Endothelial cell of umbilical vein (primary cell): ENCODE measurements around the gene ADAMTSL2. TPM values are rescaled to one million over a fixed set of nuclear protein-coding genes. Genes with fewer than 3 reads are reported as not detected.

ENCODE experiments used
- BruUV-seq: library from RNA; stranded (reverse); fragments of 400-500 nt; replicated peaks from 2 replicates; lab custom pipeline; 2021; lab: Mats Ljungman, UMichigan
- CTCF ChIA-PET: fragments of 300-600, 350-600 bp; sonication (Branson Sonifier 250); formaldehyde crosslinking; loops from one replicate; lab custom pipeline; 2021; ENCODE audit warnings: antibody characterized with exemption, inconsistent platforms; lab: Charles Lee
- POLR2A ChIA-PET: fragments of 300-600, 350-600 bp; sonication (Branson Sonifier 250); formaldehyde crosslinking; loops from one replicate; lab custom pipeline; 2021; ENCODE audit warnings: antibody characterized with exemption, inconsistent platforms; lab: Charles Lee
- DNase-seq: peaks from one replicate; pipeline ENCODE4 v3.0.0-alpha.2; 2011; ENCODE audit warnings: low read depth, low spot score
- FAIRE-seq: peaks from 2 replicates; lab custom pipeline; 2011; peaks lifted over from hg19 to GRCh38; lab: Jason Lieb, UNC
- H2AFZ ChIP-seq: 2 replicates; pipeline ENCODE4 v1.6.0; 2012; ENCODE audit warnings: low read depth, low read length, control low read depth, inconsistent platforms
- H3K27ac ChIP-seq: 2 replicates; pipeline ENCODE4 v1.5.1; 2011; ENCODE audit warnings: low read depth, mild to moderate bottlenecking, control low read depth, low read length, moderate library complexity; ENCODE audit not compliant: insufficient read depth
- H3K27me3 ChIP-seq, 2 experiments: 2 replicates each; pipeline versions ENCODE4 v1.6.0 to v1.6.1; 2011; ENCODE audit warnings: low read length in 2 of 2, mixed read lengths in 1 of 2; ENCODE audit not compliant: control insufficient read depth in 2 of 2, insufficient read depth in 2 of 2
- H3K36me3 ChIP-seq, 2 experiments: 2 replicates in 1 of 2; 3 replicates in 1 of 2; pipeline ENCODE4 v1.5.1; 2011; ENCODE audit warnings: low read length in 2 of 2, mild to moderate bottlenecking in 1 of 2, moderate library complexity in 1 of 2; ENCODE audit not compliant: control insufficient read depth in 2 of 2, insufficient read depth in 2 of 2; ENCODE audit errors: extremely low read depth in 1 of 2
- H3K4me1 ChIP-seq: 3 replicates; pipeline ENCODE4 v1.5.1; 2011; ENCODE audit warnings: mild to moderate bottlenecking, low read length; ENCODE audit not compliant: control insufficient read depth, insufficient read depth; ENCODE audit errors: extremely low read depth
- H3K4me2 ChIP-seq: 2 replicates; pipeline ENCODE4 v1.6.1; 2011; ENCODE audit warnings: low read length, control low read depth, mixed read lengths; ENCODE audit not compliant: insufficient read depth
- H3K4me3 ChIP-seq, 3 experiments: fragments of 200-600 bp in 1 of 3; sonication (generic), shearing (Covaris generic) in 1 of 3; replicated peaks in 1 of 3; 2 replicates each; pipeline ENCODE4 v1.5.1; 2011 to 2016; ENCODE audit warnings: control low read depth in 3 of 3, low read length in 3 of 3, mild to moderate bottlenecking in 2 of 3, inconsistent platforms in 1 of 3, low read depth in 1 of 3, moderate library complexity in 1 of 3; ENCODE audit not compliant: insufficient read depth in 1 of 3
- H3K79me2 ChIP-seq: 2 replicates; pipeline ENCODE4 v1.6.0; 2012; ENCODE audit warnings: low read length, inconsistent platforms; ENCODE audit not compliant: control insufficient read depth, insufficient read depth
- H3K9ac ChIP-seq: replicated peaks from 2 replicates; pipeline ENCODE3; 2011; ENCODE audit warnings: low read length, control low read depth; ENCODE audit not compliant: insufficient read depth; ENCODE audit errors: extremely low read depth
- H3K9me1 ChIP-seq: replicated peaks from 3 replicates; pipeline ENCODE4 v1.6.0; 2011; ENCODE audit warnings: mild to moderate bottlenecking, low read length; ENCODE audit not compliant: control insufficient read depth, insufficient read depth; ENCODE audit errors: extremely low read depth
- H3K9me3 ChIP-seq: replicated peaks from 2 replicates; pipeline ENCODE4 v1.5.1; 2012; ENCODE audit warnings: low read length, inconsistent platforms; ENCODE audit not compliant: control insufficient read depth, insufficient read depth
- H4K20me1 ChIP-seq: replicated peaks from 2 replicates; pipeline ENCODE3; 2011; ENCODE audit warnings: mild to moderate bottlenecking, low read length; ENCODE audit not compliant: control insufficient read depth, insufficient read depth; ENCODE audit errors: extremely low read depth
- EZH2 ChIP-seq: IDR thresholded peaks from 2 replicates; pipeline ENCODE4 v1.6.1; 2012; ENCODE audit warnings: borderline replicate concordance, low read depth, mild to moderate bottlenecking, moderate library complexity, low read length, inconsistent platforms; ENCODE audit not compliant: severe bottlenecking
- MYC ChIP-seq: IDR thresholded peaks from one replicate; pipeline ENCODE4 v1.6.1; 2011; ENCODE audit warnings: mild to moderate bottlenecking, low read depth, low read length
- POLR2AphosphoS5 ChIP-seq: IDR thresholded peaks from 2 replicates; pipeline ENCODE4 v1.6.1; 2012; ENCODE audit warnings: low read depth, mild to moderate bottlenecking, control low read depth, low read length, moderate library complexity; ENCODE audit not compliant: insufficient read depth
- dilution Hi-C: fragments of 300-500 bp; cut with MboI; formaldehyde crosslinking; loops from one replicate; pipeline ENCODE4 v1.15.0; 2019; ENCODE audit warnings: low sequenced_read_pairs; ENCODE audit not compliant: extremely low pct_ligation_motif_present
- intact Hi-C: fragments of 100-400 bp; cut with micrococcal nuclease; formaldehyde crosslinking; loops from one replicate; pipeline ENCODE4 v1.10.0; 2022
- polyA plus RNA-seq, 4 experiments: library from polyadenylated mRNA; depleted of rRNA in 3 of 4; stranded (reverse) in 3 of 4; unstranded in 1 of 4; fragments of >200 nt; gene quantifications; 2 replicates each; pipeline versions ENCODE4 v1.2.1 to v1.2.3, GENCODE V29; 2011 to 2012; ENCODE audit warnings: missing spikeins in 1 of 4
- total RNA-seq: library from RNA; stranded (reverse); gene quantifications from 2 replicates; pipeline ENCODE4 v1.2.3, GENCODE V29; 2021
- TF ChIP-seq, protein P1 (sequence below), 2 donors: IDR thresholded peaks; 1 replicate in 1 of 2; 2 replicates in 1 of 2; pipeline ENCODE4 v1.5.1; 2011; ENCODE audit warnings: low read length in 2 of 2, mild to moderate bottlenecking in 2 of 2, moderate library complexity in 2 of 2, control low read depth in 1 of 2, inconsistent platforms in 1 of 2, low read depth in 1 of 2; ENCODE audit not compliant: insufficient read depth in 1 of 2; ENCODE audit errors: extremely low read depth in 1 of 2
- TF ChIP-seq, protein P2 (sequence below): IDR thresholded peaks from 2 replicates; pipeline ENCODE4 v1.6.1; 2011; ENCODE audit not compliant: insufficient read depth, insufficient read length

ADAMTSL2 gene
- total and polyA plus RNA-seq, 2 donors (not counting 3 experiments of a cell fraction or from before 2014, with no cell fraction given), result not detected

DNA sequence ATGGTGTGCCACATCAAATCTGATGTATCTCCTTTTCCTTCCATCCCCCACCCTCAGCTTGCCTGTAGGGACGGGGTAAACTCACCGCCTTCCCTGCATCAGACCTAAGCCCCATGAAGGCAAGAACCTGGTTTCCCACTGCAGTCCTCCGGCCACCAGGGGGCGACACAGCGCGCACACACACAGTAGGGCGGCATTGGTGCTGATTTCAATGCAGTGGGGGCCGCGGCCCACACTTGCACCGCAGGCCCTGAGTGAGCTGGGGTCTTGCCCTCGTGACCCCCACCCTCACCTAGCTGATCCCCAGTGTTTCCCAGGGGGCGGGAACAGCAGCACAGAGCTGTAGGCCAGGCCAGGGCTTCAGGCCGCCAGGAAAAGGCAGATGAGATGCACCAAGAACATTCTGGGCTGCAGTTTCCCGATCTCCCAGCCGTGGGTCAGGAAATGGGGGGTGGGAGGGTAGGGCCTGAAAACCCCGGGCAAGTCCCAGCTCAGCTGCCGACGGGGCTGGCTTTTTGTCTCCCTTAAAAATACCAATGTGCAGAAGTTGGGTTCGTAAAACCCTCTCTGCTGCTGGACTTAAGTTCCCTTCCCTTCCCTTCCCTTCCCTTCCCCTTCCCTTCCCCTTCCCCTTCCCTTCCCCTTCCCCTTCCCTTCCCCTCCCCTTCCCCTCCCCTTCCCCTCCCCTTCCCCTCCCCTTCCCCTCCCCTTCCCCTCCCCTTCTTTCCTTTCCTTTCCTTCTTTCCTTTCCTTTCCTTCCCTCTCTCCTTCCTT lies 55.1 kb downstream of the ADAMTSL2 start:
- intact Hi-C loops, result no loop called here
- no peak for DNase-seq
- Histone ChIP-seq H3K27me3 (peaks cover 2% of the 10 kb centered on the region in 2 experiments), H3K36me3 (no peaks in the 10 kb centered on the region), H2AFZ (no peak overlapping the region), H3K79me2 (no peaks in the 10 kb centered on the region), H3K9me1 (no peaks in the 10 kb centered on the region), H3K9ac (no peak overlapping the region), H3K9me3 (no peaks in the 10 kb centered on the region), H4K20me1 (no peaks in the 10 kb centered on the region), H3K4me1 (no peaks in the 10 kb centered on the region), H3K4me2 (no peak overlapping the region), H3K27ac (no peak overlapping the region), H3K4me3 (no peak overlapping the region)
- POLR2A ChIA-PET, result no interaction called here
- dilution Hi-C loops, result no loop called here
- TF ChIP-seq EZH2, result no peak
- TF ChIP-seq, protein P1, sequence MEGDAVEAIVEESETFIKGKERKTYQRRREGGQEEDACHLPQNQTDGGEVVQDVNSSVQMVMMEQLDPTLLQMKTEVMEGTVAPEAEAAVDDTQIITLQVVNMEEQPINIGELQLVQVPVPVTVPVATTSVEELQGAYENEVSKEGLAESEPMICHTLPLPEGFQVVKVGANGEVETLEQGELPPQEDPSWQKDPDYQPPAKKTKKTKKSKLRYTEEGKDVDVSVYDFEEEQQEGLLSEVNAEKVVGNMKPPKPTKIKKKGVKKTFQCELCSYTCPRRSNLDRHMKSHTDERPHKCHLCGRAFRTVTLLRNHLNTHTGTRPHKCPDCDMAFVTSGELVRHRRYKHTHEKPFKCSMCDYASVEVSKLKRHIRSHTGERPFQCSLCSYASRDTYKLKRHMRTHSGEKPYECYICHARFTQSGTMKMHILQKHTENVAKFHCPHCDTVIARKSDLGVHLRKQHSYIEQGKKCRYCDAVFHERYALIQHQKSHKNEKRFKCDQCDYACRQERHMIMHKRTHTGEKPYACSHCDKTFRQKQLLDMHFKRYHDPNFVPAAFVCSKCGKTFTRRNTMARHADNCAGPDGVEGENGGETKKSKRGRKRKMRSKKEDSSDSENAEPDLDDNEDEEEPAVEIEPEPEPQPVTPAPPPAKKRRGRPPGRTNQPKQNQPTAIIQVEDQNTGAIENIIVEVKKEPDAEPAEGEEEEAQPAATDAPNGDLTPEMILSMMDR (IDR thresholded peaks at IDR 0.05; ENCODE audit: extremely low read depth in 1 of 2, insufficient read depth in 1 of 2, low read depth in 1 of 2, low read length in 2 of 2), result peak; percentile 26 to 31
- no TSS peak for BruUV-seq
- CTCF ChIA-PET, result interaction anchor here (1.2 kb wide), 1 partner anchor 153 kb away, joined by 3 read pairs; no protein-coding TSS in a partner anchor
- no peak for FAIRE-seq

DNA sequence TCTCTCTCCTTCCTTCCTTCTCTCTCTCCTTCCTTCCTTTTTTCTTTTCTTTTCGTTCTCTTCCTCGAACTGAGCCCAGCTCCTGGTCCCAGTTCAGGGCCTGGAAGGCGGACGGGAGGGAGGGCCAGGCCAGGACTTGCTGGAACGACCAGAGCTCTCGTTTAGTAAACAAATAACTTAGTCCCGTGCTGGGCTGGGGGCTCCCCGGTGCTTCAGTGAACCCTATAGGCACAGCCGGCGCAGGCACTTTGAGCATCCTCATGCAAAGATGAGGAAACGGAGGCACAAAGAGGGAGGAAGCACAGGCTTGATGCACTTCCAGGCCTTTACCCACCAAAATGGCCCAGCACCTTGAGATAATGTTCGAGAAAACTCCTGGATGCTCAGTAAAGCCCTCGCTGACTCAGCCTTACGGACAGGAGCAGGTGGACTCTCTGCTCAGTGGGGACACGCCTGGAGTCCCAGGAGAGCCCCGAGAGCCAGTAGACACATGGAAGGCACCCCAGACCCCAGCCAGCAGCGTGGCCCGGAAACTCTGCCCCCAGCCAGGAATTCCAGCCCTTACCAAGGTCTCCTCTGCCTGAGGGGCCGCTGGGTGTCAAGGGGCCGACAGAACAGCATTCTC lies 55.8 kb downstream of the ADAMTSL2 start:
- no peaks in the 10 kb centered on the region for H3K4me1 ChIP-seq
- ChIA-PET CTCF (no interaction called here), POLR2A (no interaction called here)
- H3K9ac ChIP-seq, result no peak overlapping the region
- DNase-seq (no peak), FAIRE-seq (no peak)
- no peaks in the 10 kb centered on the region for H3K79me2 ChIP-seq
- H3K27ac ChIP-seq, result no peak overlapping the region
- no peaks in the 10 kb centered on the region for H3K36me3 ChIP-seq
- no peaks in the 10 kb centered on the region for H3K9me3 ChIP-seq
- H3K27me3 ChIP-seq, result peaks cover 2% of the 10 kb centered on the region in 2 experiments
- no peaks in the 10 kb centered on the region for H4K20me1 ChIP-seq
- H3K4me2 ChIP-seq, result no peak overlapping the region
- no peak overlapping the region for H3K4me3 ChIP-seq
- dilution Hi-C loops, result no loop called here
- H2AFZ ChIP-seq, result no peak overlapping the region
- intact Hi-C loops, result no loop called here
- no peaks in the 10 kb centered on the region for H3K9me1 ChIP-seq
- TF ChIP-seq, protein P2, sequence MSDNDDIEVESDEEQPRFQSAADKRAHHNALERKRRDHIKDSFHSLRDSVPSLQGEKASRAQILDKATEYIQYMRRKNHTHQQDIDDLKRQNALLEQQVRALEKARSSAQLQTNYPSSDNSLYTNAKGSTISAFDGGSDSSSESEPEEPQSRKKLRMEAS, result no peak
- TF ChIP-seq, protein P1 (IDR thresholded peaks at IDR 0.05; ENCODE audit: extremely low read depth in 1 of 2, insufficient read depth in 1 of 2, low read depth in 1 of 2, low read length in 2 of 2), result no peak
- TF ChIP-seq MYC (no peak), POLR2AphosphoS5 (no peak), EZH2 (no peak)
- no TSS peak for BruUV-seq
